Caco-2 (cell line): ENCODE measurements around the gene NOP14. TPM values are rescaled to one million over a fixed set of nuclear protein-coding genes. Genes with fewer than 3 reads are reported as not detected.
A peak's percentile ranks its signal among the peaks of the same experiment; 100 is the strongest.

Experiments used
- BruUV-seq: library from RNA; stranded (reverse); fragments of 400-500 nt; replicated peaks from 2 replicates; lab custom pipeline; 2021; lab: Mats Ljungman, UMichigan
- CTCF ChIA-PET: fragments of 300-600 bp; sonication (Branson Sonifier 250); formaldehyde crosslinking; loops from one replicate; lab custom pipeline; 2022; ENCODE audit warnings: antibody characterized with exemption; lab: Charles Lee
- POLR2A ChIA-PET: fragments of 300-600 bp; sonication (Branson Sonifier 250); formaldehyde crosslinking; loops from one replicate; lab custom pipeline; 2022; ENCODE audit warnings: antibody characterized with exemption; lab: Charles Lee
- DNase-seq, 2 experiments: peaks; one replicate each; pipeline versions ENCODE4 v3.0.0 to v3.0.0-alpha.2; 2020 to 2022
- H3K27me3 ChIP-seq: replicated peaks from 2 replicates; pipeline ENCODE4 v1.6.0; 2011; ENCODE audit warnings: low read length; ENCODE audit not compliant: control insufficient read depth, insufficient read depth
- H3K36me3 ChIP-seq: 2 replicates; pipeline ENCODE4 v1.5.1; 2011; ENCODE audit warnings: low read length; ENCODE audit not compliant: control insufficient read depth, insufficient read depth
- H3K4me1 ChIP-seq: fragments of 250-450 bp; sonication (Bioruptor Pico); 2 replicates; pipeline ENCODE4 v1.5.1; 2020; ENCODE audit warnings: mild to moderate bottlenecking
- H3K4me3 ChIP-seq: 2 replicates; pipeline ENCODE4 v1.5.1; 2011; ENCODE audit warnings: low read depth, mild to moderate bottlenecking, control low read depth, low read length
- H3K9me3 ChIP-seq: fragments of 250-450 bp; sonication (Bioruptor Pico); 2 replicates; pipeline ENCODE4 v1.5.1; 2020; ENCODE audit warnings: mild to moderate bottlenecking, moderate library complexity
- H3K27ac Mint-ChIP-seq: one replicate; pipeline ENCODE4 v1.8.0; 2022; ENCODE audit warnings: mixed read lengths; ENCODE audit not compliant: unreplicated experiment
- H3K27me3 Mint-ChIP-seq: one replicate; pipeline ENCODE4 v1.8.0; 2022; ENCODE audit warnings: mixed read lengths; ENCODE audit not compliant: insufficient read depth, unreplicated experiment
- H3K36me3 Mint-ChIP-seq: one replicate; pipeline ENCODE4 v1.8.0; 2022; ENCODE audit warnings: mild to moderate bottlenecking, mixed read lengths; ENCODE audit not compliant: insufficient read depth, unreplicated experiment
- H3K4me1 Mint-ChIP-seq: one replicate; pipeline ENCODE4 v1.8.0; 2022; ENCODE audit warnings: low read depth, mixed read lengths; ENCODE audit not compliant: unreplicated experiment
- H3K4me3 Mint-ChIP-seq: one replicate; pipeline ENCODE4 v1.8.0; 2022; ENCODE audit warnings: mild to moderate bottlenecking, moderate library complexity, mixed read lengths; ENCODE audit not compliant: unreplicated experiment
- H3K9me3 Mint-ChIP-seq: one replicate; pipeline ENCODE4 v1.8.0; 2022; ENCODE audit warnings: mixed read lengths; ENCODE audit not compliant: unreplicated experiment
- intact Hi-C: fragments of 100-400 bp; cut with micrococcal nuclease; formaldehyde crosslinking; loops from one replicate; pipeline ENCODE4 v1.10.0; 2022; ENCODE audit not compliant: unreplicated experiment
- total RNA-seq: library from RNA; stranded (reverse); gene quantifications from 2 replicates; pipeline ENCODE4 v1.2.3, GENCODE V29; 2022
- TF ChIP-seq, protein P1 (sequence below), 2 experiments: fragments of 200-600 bp in 1 of 2; IDR thresholded peaks; 1 replicate in 1 of 2; 2 replicates in 1 of 2; pipeline versions ENCODE4 v1.5.1 to v1.8.0; 2011 to 2022; ENCODE audit warnings: antibody characterized with exemption in 1 of 2, control low read depth in 1 of 2, inconsistent platforms in 1 of 2, low read depth in 1 of 2, low read length in 1 of 2, mild to moderate bottlenecking in 1 of 2, moderate library complexity in 1 of 2; ENCODE audit not compliant: insufficient read depth in 1 of 2, severe bottlenecking in 1 of 2, unreplicated experiment in 1 of 2

The NOP14 gene
- total RNA-seq, 1 experiment from 2014 or later = 55.2 TPM

DNA sequence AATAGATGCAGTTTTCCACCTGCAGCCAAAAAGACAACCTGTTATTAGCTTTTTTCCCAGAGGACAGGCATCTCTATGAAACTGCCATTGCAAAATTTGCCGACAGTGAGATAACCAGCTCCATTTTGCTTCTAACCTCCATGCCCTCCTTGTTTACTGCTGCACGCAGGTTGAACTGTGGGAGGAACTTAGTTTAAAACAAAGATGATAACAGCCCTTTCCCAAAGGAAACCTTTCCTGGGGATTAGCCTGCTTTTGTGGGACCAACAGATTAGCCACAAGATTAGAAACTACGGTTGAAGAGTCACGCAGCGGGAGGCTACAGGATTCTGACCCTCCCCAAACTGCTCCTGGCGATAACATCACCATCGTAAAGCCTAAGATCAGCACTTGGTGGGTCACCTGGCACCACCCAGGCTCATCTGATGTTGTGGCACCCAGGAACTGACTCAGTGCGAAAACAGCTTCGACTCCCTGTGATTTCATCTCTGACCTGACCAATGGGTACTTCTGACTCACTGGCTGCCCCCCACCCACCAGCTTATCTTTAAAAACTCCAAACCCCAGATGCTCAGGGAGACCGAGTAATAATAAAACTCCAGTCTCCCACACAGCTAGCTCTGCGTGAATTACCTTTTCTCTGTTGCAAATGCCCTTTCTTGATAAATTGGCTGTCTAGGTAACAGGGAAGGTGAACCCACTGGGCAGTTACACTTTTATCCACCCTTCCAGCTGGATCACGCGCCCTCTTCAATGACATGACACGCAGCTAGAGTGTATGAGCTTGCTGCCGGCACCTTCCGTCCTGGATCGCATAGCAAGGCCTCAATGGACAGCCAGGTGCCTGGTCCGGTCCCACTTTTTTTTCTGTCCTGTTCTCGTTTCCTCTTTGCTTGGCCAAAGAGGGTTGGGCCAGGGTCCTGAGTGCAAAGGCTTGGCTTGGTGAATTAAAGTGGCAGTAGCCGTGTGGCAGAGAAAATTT lies 27.2 kb downstream of the NOP14 start:
- Histone ChIP-seq H3K9me3 (no peaks in the 10 kb centered on the region), H3K4me3 (peak overlapping the region; percentile 97), H3K36me3 (peaks cover 2% of the 10 kb centered on the region; the same call in 1 of the 2 replicates), H3K4me1 (peaks cover 6% of the 10 kb centered on the region), H3K27me3 (no peaks in the 10 kb centered on the region)
- no TSS peak for BruUV-seq
- no peaks in the 10 kb centered on the region for H3K4me1 Mint-ChIP-seq
- ChIA-PET CTCF (interaction anchor here (0.9 kb wide), 1 partner anchor 13 kb away, joined by 5 read pairs; no protein-coding TSS in a partner anchor), POLR2A (interaction anchor here (0.5 to 0.9 kb wide), 2 partner anchors 27 to 87 kb away, joined by 3 to 4 read pairs; partner anchors contain the start of genes GRK4 and NOP14)
- H3K4me3 Mint-ChIP-seq = peak overlapping the region; percentile 75
- H3K27me3 Mint-ChIP-seq = no peaks in the 10 kb centered on the region
- H3K9me3 Mint-ChIP-seq = no peaks in the 10 kb centered on the region
- TF ChIP-seq, protein P1, sequence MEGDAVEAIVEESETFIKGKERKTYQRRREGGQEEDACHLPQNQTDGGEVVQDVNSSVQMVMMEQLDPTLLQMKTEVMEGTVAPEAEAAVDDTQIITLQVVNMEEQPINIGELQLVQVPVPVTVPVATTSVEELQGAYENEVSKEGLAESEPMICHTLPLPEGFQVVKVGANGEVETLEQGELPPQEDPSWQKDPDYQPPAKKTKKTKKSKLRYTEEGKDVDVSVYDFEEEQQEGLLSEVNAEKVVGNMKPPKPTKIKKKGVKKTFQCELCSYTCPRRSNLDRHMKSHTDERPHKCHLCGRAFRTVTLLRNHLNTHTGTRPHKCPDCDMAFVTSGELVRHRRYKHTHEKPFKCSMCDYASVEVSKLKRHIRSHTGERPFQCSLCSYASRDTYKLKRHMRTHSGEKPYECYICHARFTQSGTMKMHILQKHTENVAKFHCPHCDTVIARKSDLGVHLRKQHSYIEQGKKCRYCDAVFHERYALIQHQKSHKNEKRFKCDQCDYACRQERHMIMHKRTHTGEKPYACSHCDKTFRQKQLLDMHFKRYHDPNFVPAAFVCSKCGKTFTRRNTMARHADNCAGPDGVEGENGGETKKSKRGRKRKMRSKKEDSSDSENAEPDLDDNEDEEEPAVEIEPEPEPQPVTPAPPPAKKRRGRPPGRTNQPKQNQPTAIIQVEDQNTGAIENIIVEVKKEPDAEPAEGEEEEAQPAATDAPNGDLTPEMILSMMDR (IDR thresholded peaks at IDR 0.05; ENCODE audit: insufficient read depth in 1 of 2, low read depth in 1 of 2, low read length in 1 of 2, severe bottlenecking in 1 of 2, unreplicated experiment in 1 of 2) = no peak
- H3K36me3 Mint-ChIP-seq = peaks cover 79% of the 10 kb centered on the region
- intact Hi-C loops = no loop called here
- peak overlapping the region; percentile 79 for H3K27ac Mint-ChIP-seq
- DNase-seq = no peak

DNA sequence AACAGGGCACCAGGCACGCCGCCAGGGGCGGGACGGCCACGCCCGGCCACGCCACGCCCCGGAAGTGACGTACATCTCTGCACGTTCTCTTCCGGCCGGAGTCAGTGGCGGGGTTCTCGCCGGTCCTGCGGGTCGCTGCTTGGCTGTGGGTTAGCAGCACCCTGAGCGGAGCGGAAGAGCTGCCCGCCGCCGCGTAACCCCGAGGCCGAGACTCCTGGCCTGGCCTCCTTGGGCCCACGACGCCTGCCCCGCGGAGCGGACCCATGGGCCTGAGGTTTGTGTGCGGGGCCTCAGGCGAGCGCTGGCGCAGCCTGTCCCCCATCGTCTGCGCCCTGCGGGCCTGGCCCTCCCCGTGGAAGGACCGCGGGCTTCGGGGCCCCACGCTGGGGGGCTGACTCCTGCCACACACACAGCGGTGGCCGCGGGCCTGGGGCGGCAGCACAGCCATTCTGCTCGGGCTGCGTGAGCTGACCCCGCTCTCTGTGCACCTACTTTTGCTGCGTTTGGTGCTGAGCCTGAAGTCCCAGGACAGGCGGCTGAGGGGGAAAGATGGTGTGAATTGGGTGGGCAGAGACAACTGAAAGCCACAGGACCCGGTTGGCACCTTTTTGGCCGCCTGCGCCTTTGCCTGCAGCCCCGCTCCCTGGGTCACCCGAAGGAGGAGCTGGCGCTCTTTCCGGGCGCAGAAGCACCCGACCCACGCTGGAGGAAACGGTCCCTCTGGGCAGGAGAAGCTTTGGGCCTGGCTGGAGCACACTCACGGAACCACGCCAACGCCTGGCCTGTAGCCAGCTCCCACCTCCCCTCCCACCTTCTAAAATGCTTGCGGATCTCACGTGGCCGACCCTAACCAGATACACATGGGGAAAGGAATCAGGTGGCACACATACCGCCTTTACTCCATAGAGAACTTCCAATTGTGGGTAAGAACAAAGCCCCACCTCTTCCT lies 28.1 kb downstream of the NOP14 start:
- Mint-ChIP-seq H3K27me3 (no peaks in the 10 kb centered on the region), H3K4me3 (peak overlapping the region; percentile 75), H3K9me3 (no peaks in the 10 kb centered on the region), H3K4me1 (no peaks in the 10 kb centered on the region), H3K27ac (peak overlapping the region; percentile 79), H3K36me3 (peaks cover 79% of the 10 kb centered on the region)
- ChIA-PET CTCF (interaction anchor here (0.6 to 0.9 kb wide), 2 partner anchors 14 to 1140 kb away, joined by 5 to 8 read pairs; no protein-coding TSS in a partner anchor), POLR2A (interaction anchor here (0.9 kb wide), 1 partner anchor 28 kb away, joined by 4 read pairs; the partner anchor contains the start of genes GRK4 and NOP14)
- intact Hi-C loops = no loop called here
- BruUV-seq = TSS peak; percentile 56
- peaks cover 2% of the 10 kb centered on the region; the same call in 1 of the 2 replicates for H3K36me3 ChIP-seq
- H3K4me1 ChIP-seq = peaks cover 14% of the 10 kb centered on the region
- peak overlapping the region; percentile 97 for H3K4me3 ChIP-seq
- TF ChIP-seq, protein P1 (IDR thresholded peaks at IDR 0.05; ENCODE audit: insufficient read depth in 1 of 2, low read depth in 1 of 2, low read length in 1 of 2, severe bottlenecking in 1 of 2, unreplicated experiment in 1 of 2) = no peak
- H3K9me3 ChIP-seq = no peaks in the 10 kb centered on the region
- peak; percentile 92 to 96 for DNase-seq
- no peaks in the 10 kb centered on the region for H3K27me3 ChIP-seq
